SK-N-SH (cell line): ENCODE data around the gene CASD1.

ENCODE experiments used
- EZH2phosphoT487 ChIP-seq: fragments of 200-600 bp; sonication (generic); IDR thresholded peaks from 2 replicates; pipeline ENCODE4 v1.6.1; 2017; ENCODE audit warnings: low read depth, mixed run types, mild to moderate bottlenecking, antibody characterized with exemption, moderate library complexity, borderline replicate concordance
- FOXJ3 ChIP-seq: sonication (generic); formaldehyde crosslinking; IDR thresholded peaks from 2 replicates; pipeline ENCODE4 v1.5.1; 2020; ENCODE audit warnings: mild to moderate bottlenecking, missing genetic modification reagents
- RAD21 ChIP-seq: IDR thresholded peaks from 2 replicates; pipeline ENCODE4 v1.6.1; 2012; ENCODE audit warnings: mild to moderate bottlenecking, low read length
- SIN3A ChIP-seq: IDR thresholded peaks from 2 replicates; pipeline ENCODE4 v1.6.1; 2012; ENCODE audit warnings: low read depth, mild to moderate bottlenecking, low read length, moderate library complexity, borderline replicate concordance
- SMC3 ChIP-seq: IDR thresholded peaks from 2 replicates; pipeline ENCODE4 v1.6.1; 2012; ENCODE audit warnings: low read depth, low read length, improper control_type of control experiment
- TF ChIP-seq, protein P1 (sequence below): fragments of 200-600 bp; sonication (generic); IDR thresholded peaks from 2 replicates; pipeline ENCODE4 v1.6.1; 2017; ENCODE audit warnings: antibody characterized with exemption, mild to moderate bottlenecking, moderate library complexity

DNA sequence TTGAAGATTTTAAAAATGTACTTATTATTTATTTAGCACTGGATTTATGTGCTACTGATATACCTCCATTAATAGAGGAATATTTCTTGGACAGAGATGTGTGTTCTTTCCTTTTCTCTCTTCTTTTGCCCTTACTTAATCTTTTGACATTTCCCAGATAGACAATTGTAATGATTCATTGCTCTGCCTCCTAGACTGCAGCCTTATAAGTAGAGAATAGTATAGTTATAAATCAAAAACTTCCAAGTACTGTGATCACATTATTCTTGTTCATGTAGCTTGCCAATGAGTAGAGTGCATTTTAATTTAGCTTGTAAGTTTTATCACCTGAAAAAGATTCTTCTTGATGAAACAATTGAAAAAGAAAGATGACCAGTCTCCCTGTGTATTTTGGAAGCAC, 47.6 kb downstream of the CASD1 start:
- TF ChIP-seq, protein P1, sequence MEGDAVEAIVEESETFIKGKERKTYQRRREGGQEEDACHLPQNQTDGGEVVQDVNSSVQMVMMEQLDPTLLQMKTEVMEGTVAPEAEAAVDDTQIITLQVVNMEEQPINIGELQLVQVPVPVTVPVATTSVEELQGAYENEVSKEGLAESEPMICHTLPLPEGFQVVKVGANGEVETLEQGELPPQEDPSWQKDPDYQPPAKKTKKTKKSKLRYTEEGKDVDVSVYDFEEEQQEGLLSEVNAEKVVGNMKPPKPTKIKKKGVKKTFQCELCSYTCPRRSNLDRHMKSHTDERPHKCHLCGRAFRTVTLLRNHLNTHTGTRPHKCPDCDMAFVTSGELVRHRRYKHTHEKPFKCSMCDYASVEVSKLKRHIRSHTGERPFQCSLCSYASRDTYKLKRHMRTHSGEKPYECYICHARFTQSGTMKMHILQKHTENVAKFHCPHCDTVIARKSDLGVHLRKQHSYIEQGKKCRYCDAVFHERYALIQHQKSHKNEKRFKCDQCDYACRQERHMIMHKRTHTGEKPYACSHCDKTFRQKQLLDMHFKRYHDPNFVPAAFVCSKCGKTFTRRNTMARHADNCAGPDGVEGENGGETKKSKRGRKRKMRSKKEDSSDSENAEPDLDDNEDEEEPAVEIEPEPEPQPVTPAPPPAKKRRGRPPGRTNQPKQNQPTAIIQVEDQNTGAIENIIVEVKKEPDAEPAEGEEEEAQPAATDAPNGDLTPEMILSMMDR, result no peak
- TF ChIP-seq RAD21 (no peak), EZH2phosphoT487 (no peak), SIN3A (no peak), FOXJ3 (CRISPR knock-in tag) (no peak), SMC3 (no peak)
